Liver (tissue), 9 donors: ENCODE results near the gene MYBPHL. TPM values are rescaled to one million over a fixed set of nuclear protein-coding genes. Genes with fewer than 3 reads are reported as not detected.

ENCODE experiments used
- DNase-seq: peaks from one replicate; pipeline ENCODE4 v3.0.0-alpha.2; 2017; ENCODE audit warnings: low spot score
- H3K27ac ChIP-seq, 2 donors: one replicate each; pipeline ENCODE4 v1.7.0; 2013; ENCODE audit warnings: inconsistent platforms in 2 of 2, low read length in 2 of 2, control low read depth in 1 of 2, low read depth in 1 of 2, mild to moderate bottlenecking in 1 of 2
- H3K27me3 ChIP-seq, 4 donors: one replicate each; pipeline versions ENCODE4 v1.6.1 to v1.7.0; 2013; ENCODE audit warnings: low read length in 3 of 4, inconsistent platforms in 1 of 4, mild to moderate bottlenecking in 1 of 4, moderate library complexity in 1 of 4; ENCODE audit not compliant: control insufficient read depth in 4 of 4, insufficient read depth in 4 of 4
- H3K36me3 ChIP-seq, 4 donors: one replicate each; pipeline versions ENCODE4 v1.6.1 to v1.7.0; 2013; ENCODE audit warnings: low read length in 3 of 4, mild to moderate bottlenecking in 3 of 4, low read depth in 1 of 4, moderate library complexity in 1 of 4; ENCODE audit not compliant: control insufficient read depth in 4 of 4, insufficient read depth in 3 of 4
- H3K4me1 ChIP-seq, 4 donors: one replicate each; pipeline versions ENCODE4 v1.6.1 to v1.7.0; 2013; ENCODE audit warnings: low read length in 3 of 4, mild to moderate bottlenecking in 3 of 4, moderate library complexity in 1 of 4; ENCODE audit not compliant: control insufficient read depth in 4 of 4, insufficient read depth in 4 of 4
- H3K4me3 ChIP-seq, 3 donors: one replicate each; pipeline versions ENCODE4 v1.6.1 to v1.7.0; 2013; ENCODE audit warnings: low read length in 3 of 3, control low read depth in 1 of 3, low read depth in 1 of 3, mild to moderate bottlenecking in 1 of 3
- H3K9ac ChIP-seq, 2 donors: one replicate each; pipeline ENCODE4 v1.7.0; 2013; ENCODE audit warnings: low read length in 2 of 2, mild to moderate bottlenecking in 2 of 2, moderate library complexity in 2 of 2, control low read depth in 1 of 2, low read depth in 1 of 2
- H3K9me3 ChIP-seq, 4 donors: one replicate each; pipeline versions ENCODE4 v1.6.1 to v1.7.0; 2013; ENCODE audit warnings: low read length in 3 of 4; ENCODE audit not compliant: control insufficient read depth in 4 of 4
- FOXA1 ChIP-seq: IDR thresholded peaks from 2 replicates; pipeline ENCODE4 v1.6.1; 2016; ENCODE audit warnings: antibody characterized with exemption
- FOXA2 ChIP-seq: IDR thresholded peaks from 2 replicates; pipeline ENCODE4 v1.6.1; 2016; ENCODE audit warnings: antibody characterized with exemption
- GABPA ChIP-seq, 2 donors: IDR thresholded peaks in 1 of 2; conservative IDR thresholded peaks in 1 of 2; 2 replicates each; pipeline ENCODE4 v1.6.1; 2016; ENCODE audit warnings: antibody characterized with exemption in 2 of 2, mild to moderate bottlenecking in 1 of 2, moderate library complexity in 1 of 2
- HNF4A ChIP-seq, 2 donors: conservative IDR thresholded peaks; 2 replicates each; pipeline ENCODE4 v1.6.1; 2016; ENCODE audit warnings: antibody characterized with exemption in 2 of 2, mild to moderate bottlenecking in 2 of 2
- NR2F2 ChIP-seq: IDR thresholded peaks from 2 replicates; pipeline ENCODE4 v1.6.1; 2016; ENCODE audit warnings: antibody characterized with exemption
- RAD21 ChIP-seq, 2 donors: IDR thresholded peaks; 2 replicates each; pipeline ENCODE4 v1.6.1; 2016; ENCODE audit warnings: antibody characterized with exemption in 2 of 2, mild to moderate bottlenecking in 2 of 2
- RXRA ChIP-seq, 2 donors: IDR thresholded peaks; 2 replicates each; pipeline ENCODE4 v1.6.1; 2017 to 2018; ENCODE audit warnings: antibody characterized with exemption in 2 of 2, mild to moderate bottlenecking in 1 of 2
- SP1 ChIP-seq: IDR thresholded peaks from 2 replicates; pipeline ENCODE4 v1.6.1; 2018; ENCODE audit warnings: antibody characterized with exemption, mild to moderate bottlenecking
- TAF1 ChIP-seq: conservative IDR thresholded peaks from 2 replicates; pipeline ENCODE4 v1.6.1; 2016; ENCODE audit warnings: antibody characterized with exemption, mild to moderate bottlenecking
- WGBS: extraction: QIAGEN DNeasy Blood & Tissue Kit; methylation state at CpG from one replicate; pipeline ENCODE4 v1.1.7; 2013; 5-methylcytosine and 5-hydroxymethylcytosine counted together
- polyA plus RNA-seq, 2 donors: library from polyadenylated mRNA; stranded (reverse) in 1 of 2; unstranded in 1 of 2; fragments of 200-250 nt in 1 of 2; fragments of >200 nt in 1 of 2; fragmentation: Nextera tagmentation in 1 of 2; extraction: Ambion mirVana in 1 of 2; gene quantifications; one replicate each; pipeline versions ENCODE4 v1.2.1 to v1.2.3, GENCODE V29; 2013 to 2015
- total RNA-seq, 2 donors: library from RNA; depleted of rRNA; stranded (reverse); fragments of >200 nt; gene quantifications; one replicate each; pipeline ENCODE4 v1.2.3, GENCODE V29; 2014
- TF ChIP-seq, protein P1 (sequence below): IDR thresholded peaks from 2 replicates; pipeline ENCODE4 v1.6.1; 2016; ENCODE audit warnings: antibody characterized with exemption
- TF ChIP-seq, protein P2 (sequence below): IDR thresholded peaks from 2 replicates; pipeline ENCODE4 v1.6.1; 2016; ENCODE audit warnings: antibody characterized with exemption
- TF ChIP-seq, protein P3 (sequence below): IDR thresholded peaks from 2 replicates; pipeline ENCODE4 v1.6.1; 2016; ENCODE audit warnings: antibody characterized with exemption, mild to moderate bottlenecking
- TF ChIP-seq, protein P4 (sequence below): fragments of 150-350 bp; IDR thresholded peaks from 2 replicates; pipeline ENCODE4 v1.5.1; 2017; ENCODE audit warnings: improper control_type of control experiment, low read depth, low read length; ENCODE audit not compliant: missing input control
- donor health status: healthy.
- donor health status: healthy.
- donor health status: healthy.
- donor health status: healthy.
- donor health status: healthy.

The MYBPHL gene
- total and polyA plus RNA-seq, 4 donors: not detected

GRCh38 chr1:109338608-109339007 lies 31.8 kb upstream of the MYBPHL start:
- Histone ChIP-seq H3K36me3 (no peaks in the 10 kb centered on the region), H3K27me3 (no peaks in the 10 kb centered on the region), H3K27ac (no peak overlapping the region), H3K9me3 (no peaks in the 10 kb centered on the region), H3K9ac (no peak overlapping the region), H3K4me3 (no peak overlapping the region), H3K4me1 (no peaks in the 10 kb centered on the region)
- TF ChIP-seq RXRA (IDR thresholded peaks at IDR 0.05) (no peak), NR2F2 (no peak), TAF1 (no peak), HNF4A (conservative IDR thresholded peaks at IDR 0.05) (no peak)
- TF ChIP-seq, protein P1, sequence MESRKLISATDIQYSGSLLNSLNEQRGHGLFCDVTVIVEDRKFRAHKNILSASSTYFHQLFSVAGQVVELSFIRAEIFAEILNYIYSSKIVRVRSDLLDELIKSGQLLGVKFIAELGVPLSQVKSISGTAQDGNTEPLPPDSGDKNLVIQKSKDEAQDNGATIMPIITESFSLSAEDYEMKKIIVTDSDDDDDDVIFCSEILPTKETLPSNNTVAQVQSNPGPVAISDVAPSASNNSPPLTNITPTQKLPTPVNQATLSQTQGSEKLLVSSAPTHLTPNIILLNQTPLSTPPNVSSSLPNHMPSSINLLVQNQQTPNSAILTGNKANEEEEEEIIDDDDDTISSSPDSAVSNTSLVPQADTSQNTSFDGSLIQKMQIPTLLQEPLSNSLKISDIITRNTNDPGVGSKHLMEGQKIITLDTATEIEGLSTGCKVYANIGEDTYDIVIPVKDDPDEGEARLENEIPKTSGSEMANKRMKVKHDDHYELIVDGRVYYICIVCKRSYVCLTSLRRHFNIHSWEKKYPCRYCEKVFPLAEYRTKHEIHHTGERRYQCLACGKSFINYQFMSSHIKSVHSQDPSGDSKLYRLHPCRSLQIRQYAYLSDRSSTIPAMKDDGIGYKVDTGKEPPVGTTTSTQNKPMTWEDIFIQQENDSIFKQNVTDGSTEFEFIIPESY: no peak
- 94% methylated on average over 3 of the region's 3 CpGs for WGBS
- DNase-seq: no peak

GRCh38 chr1:109338091-109338490 lies 31.3 kb upstream of the MYBPHL start:
- no peak for DNase-seq
- no peak overlapping the region for H3K27ac ChIP-seq
- H3K9ac ChIP-seq: no peak overlapping the region
- no peak overlapping the region for H3K4me3 ChIP-seq
- no peaks in the 10 kb centered on the region for H3K4me1 ChIP-seq
- no peaks in the 10 kb centered on the region for H3K9me3 ChIP-seq
- no peaks in the 10 kb centered on the region for H3K27me3 ChIP-seq
- WGBS: 96% methylated on average over 6 of the region's 6 CpGs
- TF ChIP-seq, protein P2, sequence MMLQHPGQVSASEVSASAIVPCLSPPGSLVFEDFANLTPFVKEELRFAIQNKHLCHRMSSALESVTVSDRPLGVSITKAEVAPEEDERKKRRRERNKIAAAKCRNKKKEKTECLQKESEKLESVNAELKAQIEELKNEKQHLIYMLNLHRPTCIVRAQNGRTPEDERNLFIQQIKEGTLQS: no peak
- TF ChIP-seq FOXA2: no peak
- TF ChIP-seq, protein P3, sequence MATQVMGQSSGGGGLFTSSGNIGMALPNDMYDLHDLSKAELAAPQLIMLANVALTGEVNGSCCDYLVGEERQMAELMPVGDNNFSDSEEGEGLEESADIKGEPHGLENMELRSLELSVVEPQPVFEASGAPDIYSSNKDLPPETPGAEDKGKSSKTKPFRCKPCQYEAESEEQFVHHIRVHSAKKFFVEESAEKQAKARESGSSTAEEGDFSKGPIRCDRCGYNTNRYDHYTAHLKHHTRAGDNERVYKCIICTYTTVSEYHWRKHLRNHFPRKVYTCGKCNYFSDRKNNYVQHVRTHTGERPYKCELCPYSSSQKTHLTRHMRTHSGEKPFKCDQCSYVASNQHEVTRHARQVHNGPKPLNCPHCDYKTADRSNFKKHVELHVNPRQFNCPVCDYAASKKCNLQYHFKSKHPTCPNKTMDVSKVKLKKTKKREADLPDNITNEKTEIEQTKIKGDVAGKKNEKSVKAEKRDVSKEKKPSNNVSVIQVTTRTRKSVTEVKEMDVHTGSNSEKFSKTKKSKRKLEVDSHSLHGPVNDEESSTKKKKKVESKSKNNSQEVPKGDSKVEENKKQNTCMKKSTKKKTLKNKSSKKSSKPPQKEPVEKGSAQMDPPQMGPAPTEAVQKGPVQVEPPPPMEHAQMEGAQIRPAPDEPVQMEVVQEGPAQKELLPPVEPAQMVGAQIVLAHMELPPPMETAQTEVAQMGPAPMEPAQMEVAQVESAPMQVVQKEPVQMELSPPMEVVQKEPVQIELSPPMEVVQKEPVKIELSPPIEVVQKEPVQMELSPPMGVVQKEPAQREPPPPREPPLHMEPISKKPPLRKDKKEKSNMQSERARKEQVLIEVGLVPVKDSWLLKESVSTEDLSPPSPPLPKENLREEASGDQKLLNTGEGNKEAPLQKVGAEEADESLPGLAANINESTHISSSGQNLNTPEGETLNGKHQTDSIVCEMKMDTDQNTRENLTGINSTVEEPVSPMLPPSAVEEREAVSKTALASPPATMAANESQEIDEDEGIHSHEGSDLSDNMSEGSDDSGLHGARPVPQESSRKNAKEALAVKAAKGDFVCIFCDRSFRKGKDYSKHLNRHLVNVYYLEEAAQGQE: no peak
- TF ChIP-seq NR2F2: no peak
- TF ChIP-seq, protein P1: no peak
- TF ChIP-seq TAF1: no peak
- no peak for TF ChIP-seq SP1
- no peak for TF ChIP-seq FOXA1
- H3K36me3 ChIP-seq: no peaks in the 10 kb centered on the region

DNA sequence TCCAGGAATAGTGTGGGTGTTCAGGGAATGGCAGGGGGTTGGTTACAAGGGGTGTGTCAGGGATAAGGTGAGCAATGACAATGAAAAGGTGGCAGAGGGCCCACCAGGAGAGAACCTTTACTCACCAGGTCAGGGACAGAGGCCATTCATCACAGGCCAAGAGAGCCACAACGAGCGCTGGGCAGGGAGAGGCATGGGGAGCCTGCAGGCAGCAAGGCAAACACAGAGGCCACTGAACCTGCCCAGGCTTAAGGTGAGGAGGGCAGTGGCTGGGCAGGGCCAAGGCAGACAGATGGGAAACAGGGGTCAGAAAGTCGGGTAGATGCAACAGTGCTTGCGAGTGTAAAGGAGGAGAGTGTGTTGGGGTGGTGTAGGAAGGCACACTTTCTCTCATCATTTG lies 28.3 kb upstream of the MYBPHL start:
- H3K27ac ChIP-seq: no peak overlapping the region
- H3K4me3 ChIP-seq: no peak overlapping the region
- no peaks in the 10 kb centered on the region for H3K4me1 ChIP-seq
- peaks cover 0 to 9% (median 1%) of the 10 kb centered on the region in 4 donors for H3K9me3 ChIP-seq
- DNase-seq: no peak
- 62% methylated on average over 4 of the region's 4 CpGs for WGBS
- H3K9ac ChIP-seq: no peak overlapping the region
- no peaks in the 10 kb centered on the region for H3K36me3 ChIP-seq
- no peaks in the 10 kb centered on the region for H3K27me3 ChIP-seq
- TF ChIP-seq RAD21 (IDR thresholded peaks at IDR 0.05): no peak
- TF ChIP-seq GABPA (IDR thresholded peaks at IDR 0.05 in 1 of 2, conservative IDR thresholded peaks at IDR 0.05 in 1 of 2): no peak
- TF ChIP-seq, protein P4, sequence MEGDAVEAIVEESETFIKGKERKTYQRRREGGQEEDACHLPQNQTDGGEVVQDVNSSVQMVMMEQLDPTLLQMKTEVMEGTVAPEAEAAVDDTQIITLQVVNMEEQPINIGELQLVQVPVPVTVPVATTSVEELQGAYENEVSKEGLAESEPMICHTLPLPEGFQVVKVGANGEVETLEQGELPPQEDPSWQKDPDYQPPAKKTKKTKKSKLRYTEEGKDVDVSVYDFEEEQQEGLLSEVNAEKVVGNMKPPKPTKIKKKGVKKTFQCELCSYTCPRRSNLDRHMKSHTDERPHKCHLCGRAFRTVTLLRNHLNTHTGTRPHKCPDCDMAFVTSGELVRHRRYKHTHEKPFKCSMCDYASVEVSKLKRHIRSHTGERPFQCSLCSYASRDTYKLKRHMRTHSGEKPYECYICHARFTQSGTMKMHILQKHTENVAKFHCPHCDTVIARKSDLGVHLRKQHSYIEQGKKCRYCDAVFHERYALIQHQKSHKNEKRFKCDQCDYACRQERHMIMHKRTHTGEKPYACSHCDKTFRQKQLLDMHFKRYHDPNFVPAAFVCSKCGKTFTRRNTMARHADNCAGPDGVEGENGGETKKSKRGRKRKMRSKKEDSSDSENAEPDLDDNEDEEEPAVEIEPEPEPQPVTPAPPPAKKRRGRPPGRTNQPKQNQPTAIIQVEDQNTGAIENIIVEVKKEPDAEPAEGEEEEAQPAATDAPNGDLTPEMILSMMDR: no peak
- TF ChIP-seq, protein P3: no peak
- TF ChIP-seq, protein P2: no peak
